AG09309 (cell line): ENCODE results near the gene TFIP11.

ENCODE experiments used
- DNase-seq: peaks from one replicate; pipeline ENCODE4 v3.0.0-alpha.2; 2010; ENCODE audit warnings: low read depth
- H3K4me3 ChIP-seq: 2 replicates; pipeline ENCODE4 v1.5.1; 2011; ENCODE audit warnings: mild to moderate bottlenecking, low read depth, low read length, moderate library complexity; ENCODE audit not compliant: control insufficient read depth
- TF ChIP-seq, protein P1 (sequence below): IDR thresholded peaks from 2 replicates; pipeline ENCODE4 v1.5.1; 2011; ENCODE audit warnings: mild to moderate bottlenecking, low read depth, low read length, inconsistent platforms; ENCODE audit not compliant: insufficient read depth, control insufficient read depth; ENCODE audit errors: missing control alignments

The TFIP11 gene

DNA sequence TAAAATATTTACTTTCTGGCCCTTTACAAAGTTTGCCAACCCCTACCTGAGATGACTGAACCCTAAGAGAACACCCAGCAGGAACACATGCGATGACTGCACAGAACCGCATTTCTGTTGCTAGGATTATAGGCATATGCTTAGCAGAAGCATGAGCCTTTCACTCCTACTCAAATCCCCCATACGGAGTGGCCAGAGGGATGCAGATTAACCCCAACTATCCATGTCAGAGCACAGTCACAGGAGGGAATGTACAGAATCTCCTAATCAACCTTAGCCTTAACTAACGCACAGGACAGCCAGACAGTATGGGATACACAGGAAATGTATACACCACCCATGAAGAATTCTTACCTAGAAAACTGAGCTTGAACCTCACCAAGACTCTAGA, 34.9 kb downstream of the TFIP11 start:
- no peak for DNase-seq
- TF ChIP-seq, protein P1, sequence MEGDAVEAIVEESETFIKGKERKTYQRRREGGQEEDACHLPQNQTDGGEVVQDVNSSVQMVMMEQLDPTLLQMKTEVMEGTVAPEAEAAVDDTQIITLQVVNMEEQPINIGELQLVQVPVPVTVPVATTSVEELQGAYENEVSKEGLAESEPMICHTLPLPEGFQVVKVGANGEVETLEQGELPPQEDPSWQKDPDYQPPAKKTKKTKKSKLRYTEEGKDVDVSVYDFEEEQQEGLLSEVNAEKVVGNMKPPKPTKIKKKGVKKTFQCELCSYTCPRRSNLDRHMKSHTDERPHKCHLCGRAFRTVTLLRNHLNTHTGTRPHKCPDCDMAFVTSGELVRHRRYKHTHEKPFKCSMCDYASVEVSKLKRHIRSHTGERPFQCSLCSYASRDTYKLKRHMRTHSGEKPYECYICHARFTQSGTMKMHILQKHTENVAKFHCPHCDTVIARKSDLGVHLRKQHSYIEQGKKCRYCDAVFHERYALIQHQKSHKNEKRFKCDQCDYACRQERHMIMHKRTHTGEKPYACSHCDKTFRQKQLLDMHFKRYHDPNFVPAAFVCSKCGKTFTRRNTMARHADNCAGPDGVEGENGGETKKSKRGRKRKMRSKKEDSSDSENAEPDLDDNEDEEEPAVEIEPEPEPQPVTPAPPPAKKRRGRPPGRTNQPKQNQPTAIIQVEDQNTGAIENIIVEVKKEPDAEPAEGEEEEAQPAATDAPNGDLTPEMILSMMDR: no peak
- H3K4me3 ChIP-seq: no peak overlapping the region

DNA sequence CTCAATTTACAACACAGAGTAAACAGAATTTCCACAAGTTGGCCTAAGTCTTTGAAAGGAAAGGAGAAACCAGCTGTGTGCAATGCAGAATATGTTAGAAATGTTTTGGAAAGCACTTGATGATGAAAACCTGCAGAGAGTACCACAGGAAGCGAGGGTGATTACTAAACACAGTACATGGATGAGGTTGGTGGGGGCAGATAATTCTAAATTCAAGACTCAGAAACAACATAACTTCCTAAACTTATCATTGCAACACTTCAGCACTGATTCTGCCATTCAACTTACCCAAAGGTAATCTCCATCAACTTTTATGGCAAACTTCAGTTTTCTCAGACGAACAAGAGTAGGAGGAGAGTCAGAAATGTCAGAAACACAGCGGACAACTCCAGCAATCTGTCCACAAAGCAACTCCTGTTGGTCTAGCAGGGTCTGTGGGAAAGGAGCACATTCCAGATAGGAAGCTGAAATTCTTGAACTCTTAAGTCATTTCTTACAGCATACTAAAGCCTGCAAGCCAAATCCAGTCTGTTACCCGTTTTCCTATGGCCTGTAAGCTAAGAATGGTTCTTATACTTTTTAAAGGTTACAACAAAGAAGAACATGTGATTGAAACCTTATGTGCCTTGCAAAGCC, 35.5 kb downstream of the TFIP11 start:
- H3K4me3 ChIP-seq: no peak overlapping the region
- DNase-seq: no peak
- TF ChIP-seq, protein P1: no peak

DNA sequence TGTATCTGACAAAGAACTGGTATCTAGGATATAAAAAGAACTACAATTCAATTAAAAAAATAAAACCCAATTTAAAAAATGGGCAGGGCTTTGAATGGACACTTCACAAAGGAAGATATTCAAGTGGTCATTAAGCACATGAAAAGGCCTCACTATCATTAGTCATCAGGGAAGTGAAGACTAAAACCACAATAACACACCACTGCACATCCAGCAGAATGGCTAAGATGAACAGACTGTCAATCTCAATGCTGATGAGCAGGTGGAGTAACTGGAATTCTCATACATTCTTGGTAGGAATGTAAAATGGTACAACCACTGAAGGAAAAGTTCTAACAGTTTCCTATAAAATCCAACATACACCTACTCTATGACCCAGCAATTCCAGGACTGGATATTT, 37.6 kb downstream of the TFIP11 start:
- DNase-seq: no peak
- H3K4me3 ChIP-seq: no peak overlapping the region
- TF ChIP-seq, protein P1: no peak

DNA sequence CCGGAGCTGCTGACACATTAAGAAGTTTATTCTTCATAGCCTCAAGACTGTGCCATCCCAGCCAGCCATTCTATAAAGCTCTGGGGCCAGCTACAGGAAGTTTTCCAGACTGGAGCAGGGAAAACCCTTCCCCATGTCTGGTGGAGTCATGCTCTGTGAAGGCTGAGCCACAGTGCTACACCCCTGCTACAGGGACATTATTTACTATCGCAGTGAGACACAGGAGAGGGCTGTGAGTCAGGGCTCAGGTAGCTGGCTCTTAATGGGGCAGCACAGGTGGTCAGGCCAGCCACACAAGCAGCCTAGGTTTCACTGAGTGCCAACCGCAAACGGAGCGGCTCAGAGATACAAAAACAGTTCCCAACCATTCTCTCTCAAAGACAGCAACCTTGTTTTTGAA, 40.8 kb downstream of the TFIP11 start:
- no peak for DNase-seq
- no peak overlapping the region for H3K4me3 ChIP-seq
- TF ChIP-seq, protein P1: no peak

DNA sequence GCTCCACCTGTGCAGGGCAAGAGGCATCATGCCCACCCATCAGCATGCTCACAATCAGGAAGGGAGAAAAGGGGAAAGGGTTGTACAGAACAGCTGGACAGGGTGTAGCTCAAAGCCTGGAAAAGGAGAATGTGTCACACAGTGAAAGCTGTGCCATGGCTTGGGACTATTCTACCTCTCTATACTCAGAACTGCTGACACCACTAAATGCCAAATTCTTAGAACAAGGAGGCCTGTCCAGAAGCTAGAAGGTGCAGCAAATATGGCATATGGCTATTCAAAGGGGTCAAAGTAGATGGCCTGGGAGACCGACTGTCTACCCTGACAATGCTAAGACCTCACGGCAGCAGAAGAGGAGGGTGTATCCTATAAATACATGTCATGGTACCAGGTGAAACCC, 41.5 kb downstream of the TFIP11 start:
- no peak overlapping the region for H3K4me3 ChIP-seq
- no peak for DNase-seq
- TF ChIP-seq, protein P1: no peak

DNA sequence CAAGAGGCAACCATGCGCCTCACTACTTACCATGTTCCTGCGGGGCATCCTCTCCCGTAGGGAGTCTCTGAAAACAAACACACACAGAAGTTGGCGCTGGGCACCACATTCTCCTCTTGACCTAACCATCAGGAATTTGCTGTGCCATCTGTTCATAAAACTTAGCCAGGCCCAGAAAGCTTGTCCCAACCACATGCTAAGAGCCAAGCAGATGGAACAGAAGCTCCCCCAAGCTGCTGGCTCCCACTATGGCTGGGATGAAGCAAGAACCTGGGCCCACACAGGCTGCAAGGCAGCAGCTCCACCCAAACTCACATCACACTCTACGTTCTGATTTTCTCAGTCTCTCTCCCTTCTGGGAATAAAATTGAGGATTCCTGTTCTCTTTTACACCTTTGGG, 46.1 kb downstream of the TFIP11 start:
- TF ChIP-seq, protein P1: no peak
- no peak overlapping the region for H3K4me3 ChIP-seq
- no peak for DNase-seq

DNA sequence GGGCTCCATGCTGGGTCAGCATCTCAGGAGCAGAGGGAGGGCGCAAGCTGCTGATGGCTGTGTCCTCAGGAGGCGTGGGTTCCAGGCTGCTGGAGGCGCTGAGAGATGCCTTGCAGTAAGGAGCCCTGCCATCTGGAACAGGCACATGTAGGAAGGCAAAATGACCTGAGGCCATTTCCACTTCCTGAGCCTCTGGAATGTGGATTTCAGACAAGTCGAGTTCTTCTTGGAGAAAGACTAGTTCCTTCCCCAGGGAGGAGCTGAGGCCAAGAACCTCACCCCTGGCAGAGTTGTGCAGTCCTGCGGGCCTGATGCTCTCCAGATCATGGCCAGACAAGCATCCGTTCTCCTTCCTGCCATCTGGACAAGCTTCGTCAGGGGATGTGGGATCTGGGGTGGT, 48.0 kb downstream of the TFIP11 start:
- H3K4me3 ChIP-seq: no peak overlapping the region
- no peak for DNase-seq
- TF ChIP-seq, protein P1: no peak
